ENCODE data around the gene SLC25A19.
A peak's percentile ranks its signal among the peaks of the same experiment; 100 is the strongest.
"Not testable (repeated sequence)": the region's sequence is repeated elsewhere in the genome, so short reads cannot be mapped to it uniquely, and the experiment has no call there.

SLC25A19 gene

DNA sequence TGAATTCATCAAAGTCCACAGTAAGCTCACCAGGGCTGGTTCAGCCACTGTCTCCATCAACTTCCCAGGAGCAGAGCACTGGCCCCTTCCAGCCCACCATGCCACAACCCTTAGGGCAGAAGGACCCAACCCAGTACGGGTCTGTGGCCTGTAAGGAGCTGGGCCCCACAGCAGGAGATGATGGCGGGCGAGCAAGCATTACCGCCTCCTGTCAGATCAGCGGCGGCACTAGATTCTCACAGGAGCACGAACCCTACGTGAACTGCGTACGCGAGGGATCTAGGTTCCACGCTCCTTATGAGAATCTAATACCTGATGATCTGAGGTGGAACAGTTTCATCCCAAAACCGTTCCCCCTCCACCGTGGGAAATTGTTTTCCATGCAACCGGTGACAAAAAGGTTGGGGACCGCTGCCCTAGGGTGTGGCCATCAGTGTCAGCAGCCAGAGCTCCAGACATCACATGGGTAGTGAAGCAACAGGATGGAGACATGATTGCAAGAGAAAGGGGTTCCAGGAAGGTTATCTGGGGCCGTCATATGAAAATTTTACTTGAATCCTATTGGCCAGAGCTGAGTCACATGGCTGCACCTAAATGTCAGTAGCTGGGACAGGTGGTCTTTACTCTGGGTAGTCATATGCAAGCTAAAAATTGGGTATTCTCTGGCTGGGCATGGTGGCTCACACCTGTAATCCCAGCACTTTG lies 12.4 kb upstream of the SLC25A19 start:
- DNase-seq (ENCODE audit: low read depth): no peak

DNA sequence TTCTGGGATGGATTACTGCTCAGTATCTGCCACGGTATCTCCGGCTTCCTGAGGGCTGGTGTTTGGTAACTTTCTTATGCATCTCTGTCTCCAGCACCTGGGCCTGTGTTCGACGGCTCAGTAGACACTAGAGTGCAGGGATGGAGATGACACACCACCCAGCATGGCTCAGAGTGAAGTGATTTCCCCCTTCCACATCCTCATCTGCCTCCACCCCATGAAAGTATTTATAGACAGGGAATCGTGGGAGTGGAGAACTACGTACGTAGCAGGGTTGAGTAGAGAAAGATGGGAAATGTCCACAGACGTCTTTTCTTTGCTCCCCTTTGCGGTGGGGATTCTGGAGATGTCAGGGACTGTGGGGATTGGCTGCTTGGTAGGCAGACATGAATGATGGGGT lies 11.8 kb upstream of the SLC25A19 start:
- no peak for DNase-seq (ENCODE audit: low read depth)

DNA sequence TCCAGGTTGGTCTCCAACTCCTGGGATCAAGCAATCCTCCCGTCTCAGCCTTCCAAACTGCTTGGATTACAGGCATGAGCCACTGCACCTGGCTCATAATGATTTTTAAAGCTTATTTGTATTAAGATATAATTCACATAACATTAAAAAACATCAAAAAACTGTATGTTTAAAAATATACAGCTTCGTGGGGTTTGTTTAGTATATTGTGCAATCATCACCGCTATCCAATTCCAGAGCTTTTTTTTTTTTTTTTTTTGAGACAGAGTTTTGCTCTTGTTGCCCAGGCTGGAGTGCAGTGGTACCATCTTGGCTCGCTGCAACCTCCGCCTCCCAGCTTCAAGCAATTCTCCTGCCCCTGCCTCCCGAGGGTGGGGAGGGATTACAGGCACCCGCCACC lies 11.0 kb upstream of the SLC25A19 start:
- no peak for DNase-seq (ENCODE audit: low read depth)

GRCh38 chr17:75295201-75296158 lies 6.2 kb upstream of the SLC25A19 start:
- no peak for DNase-seq (ENCODE audit: low read depth)

GRCh38 chr17:75292810-75293448 lies 3.7 kb upstream of the SLC25A19 start:
- DNase-seq (ENCODE audit: low read depth): not testable (repeated sequence)

DNA sequence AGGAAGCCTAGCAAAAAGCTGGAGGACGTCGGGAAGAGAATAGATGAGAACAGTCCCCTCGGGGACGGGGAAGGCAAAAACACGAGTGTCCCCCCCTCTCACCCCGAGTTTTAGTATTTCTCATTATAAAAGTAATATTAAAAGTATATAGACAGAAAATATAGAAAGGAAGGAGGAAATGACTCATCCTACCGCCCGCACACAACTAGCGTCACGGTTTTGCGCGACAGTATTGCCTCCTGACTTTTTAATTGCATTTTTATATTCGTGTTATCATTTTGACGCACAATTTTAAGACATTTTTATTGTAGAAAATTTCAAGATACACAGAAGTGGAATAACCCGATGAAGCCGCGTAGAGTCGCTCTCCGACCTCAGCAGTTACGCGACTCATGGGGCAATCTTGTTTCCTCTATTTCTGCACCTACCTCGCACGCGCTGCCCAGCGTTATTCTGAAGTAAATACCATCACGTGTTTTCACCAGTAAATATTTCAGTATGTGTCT lies 652 bp upstream of the SLC25A19 start:
- peak; percentile 38 for DNase-seq (ENCODE audit: low read depth)

DNA sequence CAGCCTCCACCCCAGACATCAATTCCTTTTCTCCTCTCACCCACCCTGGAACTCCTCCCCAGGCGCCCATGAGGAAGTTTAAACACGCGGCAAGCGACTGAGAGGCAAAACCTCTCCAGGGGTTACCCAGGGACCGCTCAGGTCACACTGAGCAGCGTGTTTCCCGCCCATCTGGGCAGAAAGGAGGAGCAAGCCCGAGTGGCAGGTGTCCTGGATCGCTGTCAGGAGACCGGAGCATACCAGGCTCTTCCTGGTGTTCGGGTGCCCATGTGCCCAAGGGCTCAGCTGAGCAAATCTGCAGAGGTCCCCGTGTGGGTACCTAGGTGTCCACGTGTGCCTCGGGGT lies 491 bp downstream of the SLC25A19 start:
- no peak for DNase-seq (ENCODE audit: low read depth)

- DNase-seq (ENCODE audit: low read depth): no peak
Observed at GRCh38 chr17:75288359-75288758, 874 bp downstream of the SLC25A19 start.

DNA sequence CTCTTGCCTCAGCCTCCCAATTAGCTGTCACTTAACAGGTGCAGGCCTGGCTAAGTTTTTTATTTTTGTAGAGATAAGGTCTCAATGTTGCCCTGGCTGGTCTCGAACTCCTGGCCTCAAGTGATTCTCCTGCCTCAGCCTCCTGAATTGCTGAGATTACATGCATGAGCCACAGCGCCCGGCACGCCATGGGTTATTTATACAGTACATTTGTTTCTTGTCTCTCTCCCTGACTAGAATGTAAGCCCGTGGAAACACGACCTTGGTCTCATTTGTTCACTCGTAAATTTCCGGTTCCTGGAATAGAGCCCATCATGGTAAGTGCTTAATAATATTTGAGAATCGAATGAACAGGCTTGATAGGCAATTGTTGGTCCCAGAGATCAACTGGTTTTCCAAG lies 2.0 kb downstream of the SLC25A19 start:
- no peak for DNase-seq (ENCODE audit: low read depth)

GRCh38 chr17:75285123-75285522 lies 4.1 kb downstream of the SLC25A19 start:
- DNase-seq (ENCODE audit: low read depth): no peak

GRCh38 chr17:75280189-75280588 lies 9.0 kb downstream of the SLC25A19 start:
- not testable (repeated sequence) for DNase-seq (ENCODE audit: low read depth)

DNA sequence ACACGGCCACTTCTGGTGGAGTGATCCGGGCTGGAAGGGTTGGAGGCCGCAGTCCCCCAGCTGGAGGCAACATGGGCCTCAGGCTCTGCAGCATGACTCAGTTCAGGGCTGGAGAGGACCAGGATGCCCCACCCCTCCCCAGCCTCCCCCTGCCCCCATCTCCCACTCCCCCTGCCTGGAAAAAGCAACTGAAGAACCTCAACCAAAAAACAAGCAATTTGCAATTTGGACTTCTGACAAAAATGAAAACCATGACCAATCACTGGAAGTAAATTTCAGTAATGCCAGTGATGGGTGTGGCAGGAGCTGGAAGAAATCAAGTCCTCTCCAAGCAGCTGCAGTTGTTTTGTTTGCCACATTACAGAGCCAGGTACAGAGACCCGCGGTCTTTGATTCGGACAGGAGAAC lies 11.6 kb downstream of the SLC25A19 start:
- DNase-seq (ENCODE audit: low read depth): peak; percentile 75

DNA sequence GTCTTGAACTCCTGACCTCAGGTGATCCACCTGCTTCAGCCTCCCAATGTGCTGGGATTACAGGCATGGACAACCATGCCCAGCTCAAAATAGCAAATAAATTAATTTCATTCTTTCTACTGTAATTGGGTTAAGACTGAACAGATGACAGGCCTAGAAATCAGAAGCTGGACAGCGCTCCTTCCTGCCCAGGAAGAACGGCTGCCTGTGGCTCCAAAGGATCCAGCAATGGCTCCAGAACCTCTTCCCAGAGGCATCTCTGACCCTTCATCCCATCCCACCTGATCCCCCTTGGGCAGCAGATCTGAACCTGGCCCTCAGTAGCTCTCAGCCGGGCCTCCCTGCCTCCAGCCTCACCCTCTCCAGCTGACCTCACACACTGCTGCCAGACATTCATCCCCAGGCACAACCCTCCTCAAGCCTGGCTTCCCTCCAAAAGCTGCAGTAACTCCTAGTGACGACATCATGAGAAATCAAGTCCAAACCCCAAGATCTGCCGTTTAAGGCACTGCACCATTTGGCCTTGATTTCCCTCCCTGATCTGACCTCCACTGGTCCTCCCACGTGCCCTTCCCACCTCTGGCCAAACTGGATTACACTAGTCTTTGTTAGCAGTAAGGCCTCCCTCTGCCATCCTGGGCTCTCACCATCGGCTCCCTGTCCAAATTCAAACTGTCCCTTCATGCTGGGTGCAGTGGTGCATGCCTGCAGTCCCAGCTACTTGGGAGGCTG lies 15.1 kb downstream of the SLC25A19 start:
- peak; percentile 49 for DNase-seq (ENCODE audit: low read depth)

- no peak for DNase-seq (ENCODE audit: low read depth)
Observed at GRCh38 chr17:75272848-75273184, 16.4 kb downstream of the SLC25A19 start.

DNA sequence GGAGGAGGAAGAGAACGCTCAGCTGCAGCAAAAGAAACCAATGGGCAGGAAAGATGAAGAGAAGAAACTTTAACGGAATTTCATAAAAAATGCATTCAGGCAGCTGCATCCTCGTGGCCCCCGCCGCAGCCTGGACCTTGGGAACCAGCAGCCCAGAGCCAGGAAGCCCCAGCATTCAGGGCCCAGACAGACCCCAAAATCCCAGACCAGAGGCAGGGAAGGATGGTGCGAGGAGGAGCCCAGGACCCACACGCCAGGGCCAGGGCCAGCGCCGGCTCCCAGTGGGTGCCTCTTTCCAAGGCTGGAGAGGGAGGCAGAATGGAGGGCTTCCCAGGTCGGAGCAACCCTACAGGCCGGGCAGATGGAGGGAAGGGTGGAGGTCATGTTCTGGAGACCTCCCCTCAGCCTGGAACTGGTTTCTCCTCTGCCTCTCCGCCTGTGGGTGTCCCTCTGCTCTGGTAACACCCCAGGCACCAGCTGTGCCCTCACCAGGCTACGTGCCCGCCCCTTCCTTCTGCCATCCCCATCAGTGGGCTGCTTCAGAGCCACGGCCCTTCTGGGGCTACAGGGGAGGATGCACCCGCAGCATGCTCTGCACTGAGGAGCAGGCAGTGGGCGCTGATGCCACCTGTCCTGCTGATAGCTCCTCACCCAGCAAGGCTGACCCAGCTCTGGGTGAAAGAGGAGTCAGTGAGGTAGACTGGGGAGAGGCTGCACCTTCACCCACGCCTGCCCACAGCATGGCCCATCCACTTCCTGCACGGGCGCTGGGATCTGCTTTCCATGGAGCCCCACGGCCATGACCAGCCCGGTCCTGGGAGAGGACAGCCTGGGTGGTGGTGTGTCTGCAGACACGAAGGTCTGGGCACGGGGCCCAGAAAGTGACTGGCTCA lies 17.0 kb downstream of the SLC25A19 start:
- DNase-seq (ENCODE audit: low read depth): peak; percentile 63

GRCh38 chr17:75271233-75271954 lies 17.8 kb downstream of the SLC25A19 start:
- peak; percentile 36 for DNase-seq (ENCODE audit: low read depth)

DNA sequence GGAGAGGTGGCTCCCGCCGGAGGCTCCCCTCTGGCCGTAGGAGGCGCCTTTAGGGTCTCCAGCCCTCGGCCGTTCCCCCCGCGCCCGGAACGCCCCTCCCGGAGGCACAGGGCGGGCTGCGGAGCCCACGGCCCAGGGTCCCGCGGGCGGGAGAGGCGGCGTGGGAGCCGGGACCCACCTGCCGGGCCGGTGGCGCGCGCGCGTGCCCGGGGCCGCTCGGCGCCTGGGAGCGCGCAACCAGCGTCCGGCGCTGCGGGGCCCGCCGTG lies 18.3 kb downstream of the SLC25A19 start, which contains the start of gene MIF4GD:
Gene MIF4GD (minus strand): TSS at position 266 of the 267 bp plus-strand sequence. CDS start 1,036 bp downstream, outside the sequence.
- DNase-seq (ENCODE audit: low read depth): no peak

DNA sequence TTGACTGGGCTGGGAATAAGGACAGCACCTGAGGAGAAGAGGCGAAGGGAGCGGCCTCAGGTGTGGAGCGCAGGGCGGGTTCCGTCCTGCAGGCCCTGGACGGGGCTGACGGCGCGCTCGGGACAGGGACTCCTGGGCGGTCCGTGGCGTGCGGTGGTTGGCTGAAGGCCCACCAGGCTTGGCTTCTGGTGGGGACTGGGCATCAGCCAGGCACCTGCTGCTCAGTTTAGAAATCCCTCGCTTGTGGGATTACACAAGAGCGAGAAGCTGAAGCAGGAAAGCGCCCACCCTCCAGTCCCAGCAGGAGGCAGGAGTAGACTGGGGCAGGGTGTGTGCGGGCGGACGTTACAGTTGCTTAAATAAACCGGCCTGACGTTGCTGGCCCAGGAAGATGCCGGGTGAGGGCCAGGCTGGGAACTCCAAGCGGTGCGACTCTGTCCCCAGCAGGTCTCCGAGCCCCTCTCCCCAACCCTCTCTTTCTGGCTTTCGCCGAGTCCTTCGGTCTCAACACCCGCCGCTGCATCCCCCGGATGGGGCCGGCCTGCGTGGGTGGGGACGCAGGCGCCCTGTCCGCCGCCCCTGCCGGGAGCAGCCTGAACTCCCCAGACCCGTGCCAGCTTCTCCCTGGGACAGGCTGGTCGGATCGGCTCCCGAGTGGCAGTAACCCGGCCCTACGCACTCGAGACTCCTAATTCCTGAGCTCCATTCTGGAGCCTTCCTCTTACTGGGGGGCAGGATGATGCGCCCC lies 18.8 kb downstream of the SLC25A19 start:
- DNase-seq (ENCODE audit: low read depth): peak; percentile 42

DNA sequence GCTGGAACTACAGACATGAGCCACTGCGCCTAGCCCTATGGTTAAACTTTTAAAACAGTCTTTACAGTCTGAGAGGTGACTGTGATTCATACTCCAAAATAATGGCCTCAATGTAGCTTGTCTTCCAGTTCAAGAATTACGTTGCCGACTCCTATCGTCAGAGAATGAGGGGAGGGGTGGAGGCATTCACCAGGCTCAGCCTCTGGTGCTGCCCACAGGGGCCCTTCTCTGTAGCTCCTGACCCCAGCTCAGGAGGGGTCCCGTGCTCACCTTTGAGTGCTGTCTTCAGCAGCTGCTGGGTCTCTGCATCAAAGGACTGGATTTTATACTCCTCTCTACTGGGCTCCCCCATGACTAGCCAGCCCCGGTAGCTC lies 19.4 kb downstream of the SLC25A19 start:
- no peak for DNase-seq (ENCODE audit: low read depth)

All from GM04504 (cell line).